NCI-H1105 treated with DMSO at 0.1 percent for 48 hours (cell line): ENCODE measurements around the gene TMEM171.

Source experiments
- DNase-seq: peaks from one replicate; lab custom pipeline; 2025; lab: John Stamatoyannopoulos, UW

TMEM171 gene

DNA sequence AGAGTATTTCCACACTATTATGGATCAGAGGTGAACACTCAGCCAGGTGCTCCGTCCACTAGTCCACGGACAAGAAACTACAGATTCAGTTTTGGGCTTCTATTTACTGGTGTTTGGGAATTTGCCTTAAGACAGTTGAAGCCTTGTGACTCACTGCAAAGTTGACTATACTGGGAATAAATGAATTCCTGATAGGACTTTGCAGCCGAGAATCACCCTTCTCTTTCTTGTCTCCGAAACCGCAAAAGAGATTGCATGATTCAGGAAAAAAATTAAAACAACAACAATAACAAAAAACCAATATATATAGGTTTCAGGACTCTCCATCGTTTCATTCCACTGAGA is 716 bp downstream of the TMEM171 start:
- DNase-seq, result no peak

DNA sequence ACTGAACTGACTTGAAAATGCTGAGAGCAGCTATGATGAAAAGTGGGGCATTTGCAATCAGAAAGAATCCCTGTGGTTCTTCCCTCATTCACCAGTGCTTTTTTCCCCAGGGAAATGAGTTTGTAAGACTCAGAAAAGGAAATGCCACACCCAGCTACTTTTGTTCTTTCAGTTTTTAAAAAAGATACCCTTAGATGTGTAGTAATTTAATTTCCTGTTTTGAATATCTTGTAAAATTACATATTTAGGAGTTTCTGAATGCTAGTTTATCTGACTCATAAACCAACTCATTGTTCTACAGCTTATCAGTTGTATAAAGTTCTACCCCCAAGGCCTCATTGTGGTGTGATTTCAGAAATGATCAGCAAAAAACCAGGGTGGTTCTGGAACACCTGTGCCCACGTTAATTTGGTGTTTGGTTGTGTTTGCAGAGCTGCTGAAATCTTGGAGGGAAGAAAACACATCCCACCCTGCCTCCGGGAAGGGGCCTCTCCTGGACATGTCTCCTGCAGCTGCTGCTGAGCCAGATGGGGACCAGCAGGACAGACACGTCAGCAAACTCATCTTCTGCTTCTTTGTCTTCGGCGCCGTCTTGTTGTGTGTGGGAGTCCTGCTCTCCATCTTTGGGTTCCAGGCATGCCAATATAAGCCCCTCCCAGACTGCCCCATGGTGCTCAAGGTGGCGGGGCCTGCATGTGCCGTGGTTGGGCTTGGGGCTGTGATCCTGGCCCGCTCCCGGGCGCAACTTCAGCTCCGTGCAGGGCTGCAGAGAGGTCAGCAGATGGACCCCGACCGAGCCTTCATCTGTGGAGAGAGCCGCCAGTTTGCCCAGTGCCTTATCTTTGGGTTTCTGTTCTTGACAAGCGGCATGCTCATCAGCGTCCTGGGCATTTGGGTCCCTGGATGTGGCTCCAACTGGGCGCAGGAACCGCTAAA is 2.8 kb downstream of the TMEM171 start:
- no peak for DNase-seq

DNA sequence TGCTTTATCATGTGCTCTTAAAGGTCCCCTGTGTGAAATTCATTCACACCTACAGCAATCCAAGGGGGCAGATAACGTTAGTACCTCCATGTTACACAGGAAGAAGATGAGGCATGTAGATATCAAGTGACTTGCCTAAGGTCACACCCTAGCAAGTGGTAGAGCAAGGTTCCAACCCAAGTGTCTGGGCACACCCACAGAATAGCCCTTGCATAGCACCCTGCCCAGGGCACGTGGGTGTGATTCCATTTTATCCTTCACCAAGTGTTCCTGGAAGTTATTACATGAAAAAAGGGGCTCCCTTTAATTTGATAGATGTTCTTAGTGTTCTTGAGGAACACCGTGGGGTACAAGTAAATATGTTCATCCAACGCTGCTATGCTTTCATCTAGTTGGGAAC is 4.9 kb downstream of the TMEM171 start:
- no peak for DNase-seq

DNA sequence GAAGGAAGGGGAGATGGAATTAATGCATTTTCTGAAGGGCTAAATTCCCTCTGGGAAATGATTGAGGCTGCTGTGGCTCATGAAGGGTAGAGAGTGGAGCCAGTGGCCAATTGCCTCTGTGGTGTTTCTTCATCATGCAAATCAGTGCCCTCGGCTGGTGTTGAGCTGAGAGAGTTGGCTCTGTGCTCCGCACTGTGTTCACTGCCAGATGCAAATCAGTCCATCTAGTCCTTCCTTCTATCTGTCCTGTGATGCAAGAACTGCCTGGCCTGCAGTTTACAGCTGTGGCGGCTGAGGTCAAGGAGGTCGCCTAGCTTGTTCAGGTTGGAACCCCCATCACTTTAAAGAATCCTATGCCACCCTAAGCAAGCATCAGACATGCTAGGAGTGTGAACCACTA is 6.0 kb downstream of the TMEM171 start:
- DNase-seq, result no peak

DNA sequence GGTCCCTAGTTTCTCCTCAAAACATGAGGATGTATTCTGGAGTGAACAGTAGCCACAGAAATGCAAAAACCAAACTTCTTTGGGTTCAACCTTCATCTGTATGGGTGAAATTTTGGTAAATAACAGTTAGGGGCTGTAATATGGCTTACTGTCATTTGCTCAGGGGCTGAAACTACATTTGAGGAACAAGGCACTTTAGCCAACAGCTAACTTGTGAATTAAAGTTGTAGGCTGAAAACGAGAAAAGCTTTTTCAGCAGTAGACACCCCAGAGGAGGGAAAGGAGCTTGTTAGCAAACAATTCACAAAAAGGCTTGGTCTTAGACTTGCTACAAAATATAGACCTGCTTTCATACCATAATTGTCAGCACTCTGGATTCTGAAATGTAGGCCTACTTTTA is 6.6 kb downstream of the TMEM171 start:
- DNase-seq, result no peak

DNA sequence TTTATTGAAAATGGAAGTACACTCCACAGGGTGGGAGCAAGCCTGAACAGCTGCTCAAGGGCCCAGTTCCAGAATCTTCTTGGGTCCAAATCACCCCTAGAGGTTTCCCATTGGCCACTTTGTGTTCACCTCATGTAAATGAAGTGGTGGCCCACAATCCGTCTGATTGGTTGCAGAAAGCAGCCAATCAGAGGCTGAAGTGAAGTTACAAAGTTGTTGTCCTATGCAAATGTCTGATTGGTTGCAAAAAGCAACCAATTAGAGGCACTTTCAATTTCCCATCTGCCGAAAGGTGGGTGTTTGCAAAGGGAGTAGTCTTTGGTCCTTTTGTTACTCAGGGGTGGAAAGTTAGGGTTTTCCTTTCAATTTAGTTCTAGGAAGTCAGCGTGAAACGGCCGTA is 8.8 kb downstream of the TMEM171 start:
- no peak for DNase-seq

DNA sequence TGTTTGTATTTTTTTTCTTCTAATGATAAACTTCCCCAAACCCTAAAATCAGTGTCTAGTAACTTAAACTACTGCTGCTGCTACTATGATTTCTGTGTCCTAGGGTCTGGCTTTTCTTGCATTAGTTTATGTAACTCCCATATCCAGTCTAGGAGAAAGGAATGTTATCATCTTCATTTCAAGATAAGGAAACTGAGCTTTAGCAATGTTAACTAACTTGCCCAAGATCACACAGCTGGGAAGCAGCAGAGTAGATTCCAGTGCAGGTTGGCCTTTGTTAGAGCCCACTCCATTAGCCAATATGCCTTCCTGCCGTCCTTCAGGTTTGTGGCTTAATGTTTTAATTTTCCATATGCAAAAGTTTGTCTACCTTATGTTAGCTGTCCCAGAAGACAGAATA is 10.4 kb downstream of the TMEM171 start:
- no peak for DNase-seq

DNA sequence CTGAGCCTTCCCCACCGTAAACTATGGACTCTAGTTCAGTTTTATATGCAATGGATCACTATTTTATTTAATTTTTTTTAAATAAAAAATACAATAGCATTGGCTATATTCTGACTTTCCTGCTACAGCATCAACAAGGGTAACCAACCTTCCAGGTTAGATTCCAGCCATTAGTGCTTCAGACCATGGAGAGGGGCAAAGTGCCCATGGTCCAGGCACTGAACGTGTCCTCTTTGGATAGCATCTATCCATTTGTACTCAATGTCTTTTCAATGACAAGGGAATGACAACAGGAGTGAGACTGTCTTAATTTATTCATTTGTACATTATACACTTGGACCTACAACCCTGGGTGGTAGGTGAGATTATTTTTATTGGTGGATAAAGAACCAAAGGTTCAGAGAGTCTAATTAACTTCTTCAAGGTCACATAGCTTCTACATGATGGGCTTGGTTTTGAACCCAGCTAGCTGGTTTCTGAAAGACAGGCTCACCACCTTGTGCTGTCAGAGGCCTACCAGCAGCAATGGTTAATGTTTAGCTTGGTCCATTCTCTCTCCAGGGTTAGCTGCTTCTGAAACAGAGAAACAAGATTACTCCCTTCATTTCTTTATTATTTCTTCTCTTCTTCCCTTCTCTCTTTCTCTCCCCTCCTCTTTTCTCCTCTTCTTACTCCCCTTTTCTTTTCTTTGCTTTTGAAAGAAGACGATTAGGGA is 11.5 kb downstream of the TMEM171 start:
- no peak for DNase-seq

DNA sequence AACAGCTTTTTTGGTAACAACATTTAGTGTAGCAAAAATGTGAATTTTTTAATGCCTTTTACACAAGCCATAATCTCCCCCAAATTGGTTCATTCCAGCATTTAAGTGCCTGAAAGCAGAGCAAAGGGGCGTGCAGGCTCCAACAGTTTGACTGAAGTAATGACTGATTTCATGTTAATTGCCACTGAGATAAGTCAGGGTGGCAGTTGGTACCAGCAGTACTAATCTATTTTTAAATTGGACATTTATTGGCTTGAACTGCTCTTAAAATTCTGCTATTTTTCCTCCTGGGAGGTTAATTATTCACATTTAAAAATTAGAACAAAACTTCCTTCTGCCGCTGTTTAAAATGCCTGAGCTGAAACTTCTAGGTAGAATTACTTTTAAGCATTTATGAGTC is 12.4 kb downstream of the TMEM171 start:
- no peak for DNase-seq

DNA sequence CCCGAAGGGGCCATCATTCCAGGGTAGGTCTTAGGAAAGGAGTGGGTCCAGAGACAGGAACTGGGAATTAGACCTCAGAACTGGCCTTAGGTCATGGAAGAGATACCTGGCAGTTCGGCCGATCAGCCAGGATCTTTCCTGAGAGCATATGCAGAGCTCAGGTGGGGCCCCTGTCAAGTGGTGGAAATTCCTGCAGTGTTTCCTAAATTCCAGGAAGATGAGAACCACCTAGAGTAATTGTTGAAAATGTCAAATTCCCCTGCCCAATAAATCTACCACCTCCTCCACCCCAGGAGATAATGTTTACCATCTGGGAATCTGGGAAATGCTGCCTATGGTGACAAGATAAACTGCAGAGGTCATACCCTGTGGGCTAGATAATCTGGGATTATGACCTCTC is 14.6 kb downstream of the TMEM171 start:
- DNase-seq, result no peak

DNA sequence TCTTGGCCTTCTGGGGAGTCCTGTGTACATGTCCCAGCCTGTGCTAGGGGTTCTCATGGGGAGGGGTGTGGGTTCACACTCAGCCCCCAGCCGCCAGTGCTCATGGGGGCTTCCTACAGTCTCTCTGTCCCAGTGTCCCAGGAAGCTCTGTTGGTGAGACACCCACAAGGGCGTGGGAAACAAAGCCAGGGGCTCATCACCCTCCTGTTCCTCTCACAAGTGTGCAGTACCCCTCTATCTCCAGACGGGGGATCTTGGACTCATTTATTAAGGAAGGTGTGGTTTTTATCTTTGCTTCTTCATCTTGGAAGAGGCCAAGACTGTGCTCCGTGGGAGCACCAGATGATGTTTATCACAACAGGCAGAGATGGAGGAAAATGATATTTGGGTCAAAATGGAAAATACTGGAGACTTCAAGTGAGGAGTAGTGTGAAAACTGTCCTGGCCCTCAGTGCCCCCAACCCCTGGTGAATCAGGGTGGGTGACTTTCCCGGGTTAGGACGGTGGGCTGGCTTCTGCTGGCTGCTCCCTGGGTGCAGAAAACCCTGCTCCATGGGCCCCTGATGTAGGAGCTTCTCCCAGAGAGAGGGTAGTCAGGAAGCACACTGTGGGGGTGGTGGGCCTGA is 15.2 kb downstream of the TMEM171 start:
- DNase-seq, result no peak

DNA sequence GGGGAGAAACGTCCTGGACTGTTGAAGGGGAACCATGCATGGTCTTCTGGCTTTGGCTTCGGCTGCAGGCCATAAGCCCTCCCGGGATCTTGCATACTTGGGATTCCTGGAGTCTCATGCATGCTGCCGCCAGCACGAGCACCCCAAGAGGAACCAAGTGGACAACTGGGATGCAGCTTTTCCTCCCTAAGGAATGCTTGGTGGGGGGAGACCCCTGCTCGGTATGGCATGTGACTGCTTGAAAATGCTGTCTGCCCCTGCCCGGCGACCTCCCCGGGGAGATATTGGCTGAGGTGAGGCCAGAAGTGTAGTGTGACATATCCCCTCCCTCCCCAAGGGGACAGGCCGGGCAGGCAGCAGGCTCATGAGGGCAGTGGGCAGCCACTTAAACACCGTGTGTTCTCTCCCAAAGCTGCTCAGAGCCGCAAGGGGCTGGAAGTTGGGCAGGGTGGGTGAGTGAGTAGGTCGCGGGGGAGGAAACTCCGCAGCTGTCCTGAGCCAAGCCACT is 15.7 kb downstream of the TMEM171 start:
- DNase-seq, result no peak

DNA sequence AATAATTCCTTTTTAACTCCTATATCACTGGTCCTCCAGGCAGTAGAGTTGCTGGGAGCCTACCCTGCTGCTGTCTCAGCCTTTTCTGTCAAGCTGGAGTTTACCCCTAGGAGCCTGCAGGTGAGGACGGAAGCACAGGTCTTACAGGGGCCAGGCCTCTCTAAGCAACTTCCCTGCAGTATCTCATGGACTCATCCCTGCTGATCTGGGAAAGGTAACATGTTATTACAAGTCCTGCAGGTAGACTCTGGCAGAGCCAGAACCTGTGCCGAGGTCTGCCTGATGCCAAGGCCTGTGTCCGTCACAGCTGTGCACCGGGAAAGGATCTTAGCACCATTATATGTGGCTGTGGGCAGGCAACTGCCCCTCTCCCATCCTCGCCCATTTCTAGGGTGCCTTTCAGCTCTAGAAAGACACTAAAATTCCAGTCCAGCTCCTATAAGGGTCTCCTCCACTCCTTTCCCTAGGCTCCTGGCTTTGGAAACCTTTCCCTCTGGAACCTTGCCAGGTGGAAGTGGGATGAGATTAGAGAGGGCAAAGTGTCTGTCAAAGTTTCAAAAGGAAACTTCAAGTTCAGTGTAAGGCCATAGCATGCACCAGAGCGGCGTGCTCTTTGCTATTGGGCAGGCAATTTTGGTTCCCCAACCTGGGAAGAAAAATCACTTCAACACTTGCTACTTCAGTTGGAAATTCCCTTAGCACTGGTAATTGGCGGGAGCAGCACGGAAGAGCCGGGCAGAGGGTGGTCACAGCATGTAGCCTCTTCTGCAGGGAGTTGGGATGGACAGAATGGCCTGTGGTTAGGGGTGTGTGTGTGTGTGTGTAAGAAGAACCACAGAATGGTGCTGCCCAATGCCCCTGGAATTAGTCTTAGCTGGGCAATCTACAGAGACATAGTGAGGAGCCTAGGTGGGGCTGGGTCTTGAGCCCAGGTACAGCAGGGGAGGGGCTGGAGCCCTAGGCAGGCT is 17.5 kb downstream of the TMEM171 start:
- no peak for DNase-seq

DNA sequence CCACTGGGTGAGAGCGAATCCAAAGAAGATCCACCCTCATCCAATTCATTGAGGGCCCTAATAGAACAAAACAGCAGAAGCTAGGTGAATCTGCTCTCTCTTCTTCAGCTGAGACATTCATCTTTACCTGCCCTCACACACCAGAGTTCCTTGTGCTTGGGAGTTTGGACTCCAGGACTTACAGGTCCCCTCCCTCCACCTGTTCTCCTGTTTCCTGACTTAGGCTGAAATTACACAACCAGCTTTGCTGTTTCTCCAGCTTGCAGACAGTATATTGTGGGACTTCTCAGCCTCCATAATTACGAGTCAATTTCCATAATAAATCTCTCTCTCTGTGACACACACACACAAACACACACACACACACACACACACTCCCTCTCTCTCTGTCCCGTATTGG is 19.1 kb downstream of the TMEM171 start:
- DNase-seq, result no peak

DNA sequence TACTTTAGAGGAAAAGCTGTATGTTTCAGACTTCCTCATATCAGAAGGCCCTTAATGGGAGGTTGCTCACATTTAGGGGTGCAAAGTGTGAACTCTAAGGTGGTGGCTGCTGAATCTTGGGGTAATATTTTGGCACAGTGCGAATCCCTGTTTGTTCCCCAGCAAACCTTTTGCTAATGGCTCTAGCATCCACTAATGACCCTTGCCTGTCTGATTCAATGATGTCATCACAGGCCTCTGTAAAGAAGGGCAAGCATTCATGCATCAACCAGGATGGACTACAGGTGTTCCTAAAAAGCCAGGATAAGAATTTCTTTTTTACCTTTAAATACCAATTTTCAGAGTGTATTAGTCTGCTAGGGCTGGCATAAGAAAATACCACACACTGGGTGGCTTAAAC is 20.4 kb downstream of the TMEM171 start:
- no peak for DNase-seq

DNA sequence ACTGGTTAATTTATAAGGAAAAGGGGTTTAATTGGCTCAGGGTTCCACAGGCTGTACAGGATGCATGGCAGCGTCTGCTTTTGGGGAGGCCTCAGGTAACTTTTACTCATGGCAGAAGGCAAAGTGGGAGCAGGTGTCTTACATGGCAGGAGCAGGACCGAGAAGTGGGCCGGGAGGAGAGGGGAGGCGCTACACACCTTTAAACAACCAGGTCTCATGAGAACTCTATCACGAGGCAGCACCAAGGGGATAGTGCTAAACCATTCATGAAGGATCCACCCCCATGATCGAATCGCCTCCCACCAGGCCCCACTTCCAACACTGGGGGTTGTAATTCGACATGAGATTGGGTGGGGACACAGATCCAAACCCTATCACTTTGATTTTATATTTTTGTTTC is 21.7 kb downstream of the TMEM171 start:
- no peak for DNase-seq

DNA sequence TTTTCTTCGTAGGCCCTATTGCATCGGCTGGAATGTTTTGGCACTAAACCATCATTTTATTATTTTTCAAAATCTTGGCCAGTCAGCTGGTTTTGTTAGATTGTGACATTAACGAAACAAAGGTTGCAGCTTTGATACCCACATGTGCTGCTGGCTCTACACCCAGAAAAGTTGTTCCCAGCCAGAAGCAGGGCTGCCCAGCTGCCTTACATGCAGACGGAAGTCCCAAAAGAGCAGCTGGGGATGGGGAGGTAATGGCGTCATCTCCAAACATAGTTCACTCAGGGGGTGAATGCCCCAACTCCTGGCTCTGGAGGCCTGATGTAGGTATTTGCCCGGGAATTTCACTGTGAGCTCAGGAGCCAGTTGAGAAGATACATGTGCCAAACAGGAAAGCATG is 23.3 kb downstream of the TMEM171 start:
- DNase-seq, result no peak

DNA sequence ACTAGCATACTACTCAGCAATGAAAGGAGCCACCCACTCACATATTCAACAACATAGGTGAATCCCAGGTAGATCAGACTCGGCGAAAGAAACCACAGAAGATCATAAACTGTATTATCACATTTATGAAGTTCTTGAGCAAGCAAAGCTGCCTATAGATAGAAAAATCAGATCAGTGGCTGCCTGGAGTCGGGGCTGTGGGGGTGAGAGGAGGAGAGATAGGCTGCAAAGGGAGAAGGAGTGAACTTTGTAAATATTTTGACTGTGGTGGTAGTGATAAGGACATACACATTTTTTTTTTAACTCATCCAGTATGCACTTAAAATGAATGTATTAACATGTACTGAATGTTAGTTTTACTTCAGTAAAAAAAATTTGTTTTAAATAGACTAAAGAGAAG is 29.2 kb downstream of the TMEM171 start:
- DNase-seq, result no peak

DNA sequence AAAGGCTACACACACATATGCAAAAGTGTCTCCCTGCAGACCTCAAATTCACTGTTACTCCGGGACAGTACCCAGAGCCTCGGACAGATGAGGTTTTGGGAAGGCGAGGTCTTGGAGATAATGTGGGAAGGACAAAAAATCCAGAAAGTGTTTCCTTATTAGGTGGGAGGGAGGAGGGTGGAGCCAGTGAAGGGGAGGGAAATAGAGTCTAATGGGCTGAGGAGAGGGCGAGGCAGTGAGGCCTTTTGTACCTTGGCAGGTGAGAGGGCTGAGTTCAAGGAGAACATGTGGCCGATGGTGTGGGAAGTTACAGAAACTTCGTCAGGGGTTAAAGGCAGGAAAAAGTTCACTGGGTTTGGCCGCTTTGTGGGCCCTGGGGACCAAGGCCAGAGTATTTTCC is 30.5 kb downstream of the TMEM171 start:
- no peak for DNase-seq

DNA sequence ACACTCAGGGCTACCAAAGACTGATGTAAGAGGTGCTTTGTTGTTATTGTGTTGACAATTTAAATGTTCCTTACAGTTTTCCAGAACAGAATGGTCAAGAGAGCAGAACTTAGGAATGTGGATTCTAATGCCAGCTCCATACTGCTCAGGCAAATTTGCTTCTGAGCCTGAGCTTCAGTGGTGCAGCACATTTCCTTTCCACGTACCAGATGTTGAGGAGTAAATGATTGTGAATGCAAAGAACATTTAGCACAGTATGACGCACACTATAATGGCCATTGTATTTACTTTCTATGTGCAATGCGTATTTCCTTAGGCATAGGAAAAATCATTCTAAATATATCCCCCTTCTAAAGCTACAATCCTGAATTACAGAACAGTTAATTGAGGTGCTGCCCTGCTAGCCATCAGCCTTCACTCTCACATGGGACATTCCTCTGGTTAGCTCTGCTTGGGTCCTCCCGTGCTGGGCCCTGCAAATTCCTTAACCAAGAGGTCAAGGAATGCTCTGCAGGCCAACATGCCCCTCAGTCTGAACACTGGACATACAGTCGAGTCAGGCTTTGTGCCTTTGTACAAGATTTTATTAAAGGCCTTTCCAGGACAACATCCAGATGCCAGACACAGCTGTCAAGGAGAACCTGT is 31.5 kb downstream of the TMEM171 start:
- DNase-seq, result no peak
